Daoy (cell line): ENCODE results near the gene TPK1. TPM values are rescaled to one million over a fixed set of nuclear protein-coding genes. Genes with fewer than 3 reads are reported as not detected.

Experiments used
- DNase-seq: peaks from one replicate; pipeline ENCODE4 v3.0.0-alpha.2; 2015; ENCODE audit warnings: low read depth
- total RNA-seq: library from RNA; depleted of rRNA; stranded (reverse); fragments of >200 nt; shearing (Covaris generic); gene quantifications from 2 replicates; pipeline ENCODE4 v1.2.3, GENCODE V29; 2014

Gene TPK1
- total RNA-seq, 1 experiment from 2014 or later = 9.0 TPM

DNA sequence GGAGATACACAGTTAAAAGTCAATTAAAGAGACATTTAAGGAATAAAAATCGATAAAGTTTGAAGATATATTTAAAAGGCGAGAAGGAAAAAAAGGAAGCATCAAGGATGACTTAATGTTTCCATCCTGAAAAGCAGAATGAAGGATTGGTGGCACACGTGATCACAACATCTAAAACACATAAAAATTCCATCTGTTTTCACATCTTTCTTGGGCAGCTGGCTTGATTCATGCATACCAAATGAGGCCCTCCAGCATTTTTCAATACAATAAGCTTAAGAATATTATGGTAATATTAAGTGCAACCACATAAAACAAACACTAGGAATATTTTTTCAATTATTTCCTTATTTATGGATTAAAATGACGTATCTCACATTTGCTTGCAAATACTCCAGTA lies 112.6 kb downstream of the TPK1 start:
- DNase-seq = no peak

DNA sequence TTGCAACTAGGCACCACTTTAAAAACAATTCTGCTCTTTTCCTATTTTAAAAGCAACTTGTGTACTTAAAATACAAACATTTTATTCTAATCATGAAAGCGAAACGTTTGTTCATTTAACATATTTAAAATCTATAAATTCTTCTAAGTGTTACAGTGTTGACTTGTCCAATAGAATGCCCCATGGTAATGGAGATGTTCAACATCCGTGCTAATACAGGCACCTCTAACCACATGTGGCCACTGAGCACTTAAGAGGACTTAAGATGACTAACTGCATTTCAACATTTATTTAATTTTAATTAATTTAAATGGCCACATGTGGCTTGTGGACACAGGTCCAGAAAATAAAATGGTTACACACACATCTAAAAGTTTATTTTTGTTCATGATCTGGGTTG lies 115.1 kb downstream of the TPK1 start:
- DNase-seq = peak; percentile 41

DNA sequence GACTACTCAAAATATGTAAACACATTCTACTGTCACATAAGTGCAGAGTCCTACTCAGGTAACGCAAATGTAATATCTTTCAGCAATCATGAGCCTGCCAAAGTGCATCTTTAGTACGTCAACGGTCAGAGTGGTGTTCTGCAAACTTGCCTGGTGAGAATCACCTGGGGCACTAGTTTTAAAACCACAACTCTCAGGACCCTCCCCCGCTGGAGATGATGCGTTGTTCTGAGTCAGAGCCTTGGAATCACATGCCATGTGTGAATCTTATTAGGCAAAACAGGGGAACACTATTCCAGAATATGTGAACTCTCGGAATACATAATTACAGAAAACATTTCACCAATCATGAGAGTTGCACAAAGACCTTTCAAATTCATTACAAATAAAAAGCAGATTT lies 115.7 kb downstream of the TPK1 start:
- DNase-seq = peak; percentile 85

DNA sequence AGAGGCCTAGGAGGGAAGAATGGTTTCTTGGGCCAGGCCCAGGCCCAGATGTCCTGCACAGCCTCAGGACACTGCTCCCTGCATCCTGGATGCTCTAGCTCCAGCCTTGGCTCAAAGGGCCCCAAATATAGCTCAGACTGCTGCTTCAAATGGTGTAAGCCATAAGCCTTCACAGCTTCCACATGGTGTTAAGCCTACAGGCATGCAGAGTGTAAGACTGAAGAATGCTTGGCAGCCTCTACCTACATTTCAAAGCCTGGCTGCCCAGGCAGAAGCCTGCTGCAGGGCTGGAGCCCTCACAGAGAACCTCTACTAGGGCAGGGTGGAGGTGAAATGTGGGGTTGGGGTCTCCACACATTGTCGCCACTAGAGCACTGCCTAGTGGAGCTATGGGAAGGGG lies 118.1 kb downstream of the TPK1 start:
- no peak for DNase-seq

DNA sequence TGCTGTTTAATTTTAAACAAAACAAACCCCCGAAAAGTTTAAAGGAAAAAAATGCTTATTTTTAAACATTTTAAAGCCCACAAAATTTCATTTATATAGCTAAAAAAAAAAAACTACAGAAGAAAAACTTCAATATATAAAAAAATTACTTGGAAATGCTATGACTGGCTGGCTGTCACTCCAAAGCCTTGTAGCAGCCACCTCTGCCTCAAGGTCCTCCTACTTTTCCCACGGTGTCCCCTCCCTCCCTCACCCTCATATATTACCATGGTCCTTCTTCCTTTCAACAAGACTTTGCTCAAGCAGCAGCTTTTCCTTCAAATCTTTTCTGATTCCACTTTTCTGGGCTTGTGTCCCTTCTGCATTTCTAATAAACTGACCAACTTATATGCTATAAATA lies 122.0 kb downstream of the TPK1 start:
- DNase-seq = peak; percentile 43

DNA sequence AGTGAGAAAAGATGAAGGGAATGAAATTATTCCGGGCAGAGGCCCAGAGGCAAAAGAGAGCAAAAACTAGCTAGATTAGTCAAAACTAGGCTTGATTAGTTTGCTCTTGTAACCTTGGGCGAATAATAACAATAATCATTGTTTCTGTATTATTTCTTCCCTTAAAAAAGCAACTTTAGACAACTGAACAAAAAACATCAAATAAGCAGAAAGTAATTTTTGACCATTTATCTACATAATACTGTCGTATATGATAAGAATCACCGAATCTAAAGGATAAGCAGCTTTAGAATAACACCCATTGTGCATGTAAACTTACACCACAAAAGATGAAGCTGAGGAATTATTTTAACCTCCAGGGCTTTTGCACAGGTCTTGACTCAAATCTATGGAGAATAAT lies 125.1 kb downstream of the TPK1 start:
- no peak for DNase-seq

DNA sequence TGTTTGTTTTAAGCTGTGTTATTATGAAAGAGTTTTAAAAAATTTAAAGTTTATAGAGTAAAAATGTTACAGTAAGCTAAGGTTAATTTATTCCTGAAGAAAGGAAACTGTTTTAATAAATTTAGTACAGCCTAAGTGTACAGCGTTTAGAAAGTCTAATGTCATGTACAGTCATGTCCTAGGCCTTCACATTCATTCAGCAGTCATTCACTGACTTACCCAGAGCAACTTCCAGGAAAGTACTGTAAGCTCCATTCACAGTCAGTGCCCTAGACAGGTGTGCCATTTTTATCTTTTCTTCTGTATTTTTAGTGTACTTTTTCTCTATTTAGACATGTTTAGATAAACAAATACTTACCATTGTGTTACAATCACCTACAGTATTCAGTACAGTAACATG lies 126.8 kb downstream of the TPK1 start:
- DNase-seq = no peak

DNA sequence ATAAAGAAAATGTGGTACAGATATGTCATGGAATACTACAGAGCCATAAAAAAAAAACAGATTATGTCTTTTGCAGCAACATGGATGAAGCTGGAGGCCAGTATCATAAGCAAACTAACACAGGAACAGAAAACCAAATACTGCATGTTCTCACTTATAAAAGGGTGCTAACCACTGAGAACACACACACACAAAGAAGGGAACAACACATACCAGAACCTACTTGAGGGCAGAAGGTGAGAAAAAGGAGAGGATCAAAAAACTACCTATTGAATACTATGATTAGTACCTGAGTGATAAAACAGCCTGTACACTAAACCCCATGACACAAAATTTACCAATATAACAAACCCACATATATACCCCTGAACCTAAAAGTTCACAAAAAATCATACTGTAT lies 144.6 kb downstream of the TPK1 start:
- no peak for DNase-seq

DNA sequence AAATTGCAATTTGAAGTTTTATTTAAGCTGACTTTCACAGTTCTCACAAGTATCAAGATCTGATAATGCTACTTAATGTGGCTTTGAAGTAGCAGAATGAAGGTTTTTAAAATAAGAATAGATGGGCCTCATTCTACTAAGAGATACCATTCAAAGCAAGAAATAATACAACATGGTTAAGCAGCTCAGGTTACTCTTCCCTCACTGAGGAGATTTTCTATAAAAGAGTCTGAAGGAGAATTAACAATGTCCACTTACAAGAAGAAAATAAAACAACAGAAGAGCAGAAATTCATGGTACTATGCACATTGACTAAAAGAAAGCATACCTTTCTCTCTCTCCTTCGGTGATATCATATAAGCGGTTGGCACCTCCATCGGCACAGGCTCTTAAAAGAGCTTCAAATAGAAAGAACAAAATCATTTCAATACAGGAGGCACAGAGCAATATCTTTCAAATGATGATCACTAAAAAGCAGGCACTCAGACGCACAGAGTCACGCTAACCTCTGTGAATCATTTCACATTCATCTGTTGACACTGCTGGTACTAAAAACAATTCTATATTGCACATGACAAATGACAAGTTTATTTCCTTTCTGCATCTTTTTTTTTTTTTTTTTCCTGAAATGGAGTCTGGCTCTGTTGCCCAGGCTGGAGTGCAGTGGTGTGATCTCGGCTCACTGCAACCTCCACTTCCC lies 153.1 kb downstream of the TPK1 start:
- DNase-seq = no peak

DNA sequence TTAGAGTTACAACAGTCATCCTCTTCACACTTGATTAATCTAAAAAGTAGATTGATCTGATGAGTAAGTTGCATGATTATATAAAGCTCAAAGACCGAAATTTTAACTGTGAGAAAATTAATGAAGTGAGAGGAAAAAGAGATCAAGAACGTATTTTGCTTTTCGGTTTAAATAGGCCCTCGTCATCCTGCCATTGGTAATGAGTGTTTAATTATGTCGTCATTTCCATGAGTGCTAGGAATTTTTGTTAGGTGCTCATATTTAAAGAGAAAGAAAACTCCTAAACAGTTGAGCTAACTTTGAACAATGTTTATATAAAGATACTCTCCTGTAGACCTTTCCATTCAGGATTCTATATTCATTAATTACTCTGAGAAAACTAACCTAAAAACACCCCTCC lies 159.4 kb downstream of the TPK1 start:
- no peak for DNase-seq

DNA sequence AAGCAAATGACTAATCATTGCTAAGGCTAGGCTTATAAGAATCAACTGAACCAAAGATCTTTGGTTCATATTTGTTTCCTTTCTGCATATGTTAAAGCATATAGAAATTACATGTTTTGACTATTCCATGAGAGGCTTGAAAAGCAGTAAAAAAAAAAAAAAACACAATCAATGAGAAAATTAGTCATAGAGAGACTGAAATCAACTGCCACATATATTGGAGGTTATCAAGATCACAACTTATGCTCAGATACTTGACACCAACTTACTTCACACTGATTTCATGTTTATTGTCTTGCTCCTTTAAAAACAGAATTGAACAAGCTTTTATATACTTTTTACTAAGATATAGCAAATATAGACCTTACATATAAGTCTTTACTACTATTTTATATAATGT lies 161.3 kb downstream of the TPK1 start:
- DNase-seq = no peak

DNA sequence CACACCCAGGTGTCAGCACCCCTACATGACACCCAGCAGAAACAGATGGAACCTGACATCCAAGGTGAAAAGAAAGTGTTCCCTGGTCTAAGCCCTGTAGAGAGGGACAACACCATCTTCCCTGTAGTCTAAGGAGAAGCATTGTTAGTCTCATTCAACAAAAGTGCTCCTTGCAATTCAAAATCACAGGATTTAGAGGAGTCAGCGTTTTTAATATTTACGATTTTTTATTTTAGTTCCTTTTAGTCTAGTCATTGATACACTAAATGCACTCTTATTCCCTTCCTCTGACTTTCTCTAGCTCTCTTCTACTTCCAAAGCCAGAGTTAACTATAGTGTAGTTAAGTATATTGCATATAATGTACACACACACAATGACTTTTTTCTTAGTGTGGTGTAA lies 163.0 kb downstream of the TPK1 start:
- DNase-seq = no peak

DNA sequence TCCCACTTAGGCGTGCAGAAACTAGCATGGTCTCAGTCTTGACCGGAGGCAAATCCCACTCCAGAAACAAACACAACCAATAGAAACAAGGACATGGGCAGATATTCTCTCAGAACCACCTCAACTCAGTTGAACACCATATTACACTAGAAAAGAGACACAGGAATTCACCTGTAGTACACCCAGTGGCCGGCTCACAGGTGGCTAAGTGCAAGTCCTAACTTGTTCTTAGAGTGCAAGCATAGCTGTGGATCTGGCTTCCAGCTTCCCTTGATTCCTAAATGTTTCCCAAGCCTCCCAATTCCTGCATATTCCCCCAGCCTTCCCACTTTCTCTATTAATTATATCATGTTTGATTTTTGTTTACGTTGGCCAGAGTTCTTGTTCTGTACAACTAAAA lies 164.4 kb downstream of the TPK1 start:
- DNase-seq = no peak

DNA sequence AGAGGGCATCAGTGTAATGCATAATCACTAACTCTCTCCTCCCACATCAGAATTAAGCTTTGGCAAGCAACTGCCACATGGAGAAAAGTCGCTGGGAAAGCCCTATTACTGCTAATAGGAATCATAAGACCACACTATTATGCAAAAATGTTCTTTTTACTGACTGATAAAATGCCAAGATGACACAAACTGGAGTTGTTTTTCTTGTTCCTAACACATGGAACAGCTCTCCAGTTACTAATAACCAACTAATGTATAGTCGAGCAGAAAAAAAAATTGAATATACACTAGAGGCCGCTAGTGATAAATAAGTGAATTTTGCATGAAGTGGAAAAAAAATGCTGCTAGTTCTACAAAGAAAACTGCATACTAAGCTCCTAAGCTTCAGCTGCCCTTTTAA lies 165.6 kb downstream of the TPK1 start:
- no peak for DNase-seq

DNA sequence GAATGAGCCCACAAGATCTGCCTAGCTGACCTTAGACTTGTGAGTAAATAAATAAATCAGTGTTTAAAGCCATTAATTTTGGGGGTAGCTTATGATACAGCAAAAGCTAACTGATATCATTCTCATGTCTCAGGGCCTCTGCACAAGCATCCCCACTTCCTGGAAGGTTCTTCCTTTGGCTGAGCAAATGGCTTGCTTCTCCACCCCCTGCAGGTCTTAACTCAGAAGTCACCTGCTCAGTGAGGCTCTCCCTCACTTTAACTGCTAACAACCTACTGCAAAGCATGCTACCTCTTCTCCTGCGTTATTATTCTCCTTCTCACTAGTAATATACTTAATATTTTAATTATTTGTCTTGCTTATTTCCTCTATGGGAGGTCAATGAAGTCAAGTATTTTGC lies 167.3 kb downstream of the TPK1 start:
- no peak for DNase-seq

DNA sequence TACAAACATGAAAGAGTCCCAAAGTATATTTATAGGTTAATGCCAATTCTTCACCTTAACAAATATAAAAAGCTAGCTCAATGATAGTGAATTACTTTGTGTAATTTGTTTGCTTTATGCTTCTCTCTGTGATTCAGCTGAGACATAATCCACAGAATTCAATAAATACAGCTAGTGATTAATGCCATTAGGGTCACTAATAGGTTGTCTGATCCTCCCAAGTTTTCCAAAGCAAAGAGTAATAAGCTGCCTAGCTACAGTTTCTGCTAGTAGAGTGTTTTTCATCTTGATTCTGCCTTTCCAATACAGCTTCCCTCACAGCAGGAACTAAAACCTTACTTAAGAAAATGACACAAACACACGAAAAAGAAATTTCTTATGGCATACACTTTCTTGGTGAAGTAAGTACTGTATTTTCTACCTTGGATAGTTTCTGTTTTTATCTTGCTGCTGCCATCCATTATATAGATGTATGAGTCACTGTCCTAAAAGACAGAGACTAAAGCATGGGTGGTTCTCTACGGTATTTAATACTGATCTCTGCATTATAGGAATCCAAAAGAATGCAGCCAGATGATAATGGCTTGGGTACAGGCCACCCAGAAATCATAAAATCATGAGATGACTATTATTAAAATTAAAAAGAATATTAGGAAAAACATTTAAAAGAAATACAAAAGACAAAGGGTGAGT lies 170.0 kb downstream of the TPK1 start:
- DNase-seq = no peak

DNA sequence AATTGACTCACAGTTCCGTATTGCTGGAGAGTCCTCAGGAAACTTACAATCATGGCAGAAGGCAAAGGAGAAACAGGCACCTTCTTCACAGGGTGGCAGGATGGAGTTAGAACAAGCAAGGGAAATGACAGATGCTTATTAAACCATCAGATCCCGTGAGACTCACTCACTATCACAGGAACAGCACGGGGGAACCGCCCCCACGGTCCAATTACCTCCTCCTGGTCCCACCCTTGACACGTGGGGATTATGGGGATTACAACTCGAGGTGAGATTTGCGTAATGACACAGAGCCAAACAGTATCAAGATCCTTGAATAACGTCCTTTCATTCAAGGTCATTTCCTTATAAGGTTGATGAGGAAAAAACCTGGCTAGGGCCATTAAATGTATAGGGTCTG lies 176.6 kb downstream of the TPK1 start:
- no peak for DNase-seq

DNA sequence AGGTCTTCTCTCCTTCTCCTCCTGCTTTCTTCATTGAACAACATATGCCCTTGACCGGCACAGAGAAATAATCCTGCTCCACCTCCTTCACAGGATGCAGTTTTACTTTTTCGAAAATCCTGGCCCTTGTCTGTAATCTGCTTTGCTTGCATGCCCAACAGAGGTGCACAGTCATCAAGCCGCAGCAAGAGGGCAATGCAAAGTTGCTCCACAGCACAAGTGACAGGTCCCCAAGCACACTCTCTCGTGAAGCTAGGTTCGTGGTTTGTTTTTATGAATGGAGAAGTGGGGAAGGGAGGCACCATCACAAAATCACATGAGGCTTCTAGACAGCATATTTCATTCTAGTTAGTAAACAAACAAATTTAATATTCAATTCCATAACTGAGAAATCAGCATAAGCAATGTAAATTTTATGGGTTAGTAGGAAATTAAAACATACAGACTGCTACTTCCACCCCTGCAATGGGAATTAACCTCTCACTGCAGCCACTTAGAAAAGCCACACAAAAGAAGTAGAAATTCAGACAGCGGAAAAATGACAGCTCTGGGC lies 178.8 kb downstream of the TPK1 start:
- DNase-seq = no peak

DNA sequence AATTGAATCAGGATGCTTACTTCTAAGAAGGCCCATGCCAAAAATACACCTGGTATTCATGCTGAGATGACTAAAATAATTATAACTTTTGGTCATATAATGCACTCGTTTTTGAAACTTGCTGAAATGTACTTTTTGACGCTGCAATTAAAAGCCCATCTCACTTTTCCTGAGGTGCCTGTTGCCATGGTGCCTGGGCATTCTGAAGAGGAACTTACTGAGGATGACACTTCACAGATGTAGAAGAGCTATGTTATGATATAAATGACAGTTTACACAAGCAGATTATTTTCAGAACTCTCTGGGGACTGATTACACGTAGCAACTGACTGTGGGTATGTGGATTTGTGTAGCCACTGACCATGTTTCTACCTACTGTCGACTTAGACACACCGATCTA lies 182.4 kb downstream of the TPK1 start:
- no peak for DNase-seq

DNA sequence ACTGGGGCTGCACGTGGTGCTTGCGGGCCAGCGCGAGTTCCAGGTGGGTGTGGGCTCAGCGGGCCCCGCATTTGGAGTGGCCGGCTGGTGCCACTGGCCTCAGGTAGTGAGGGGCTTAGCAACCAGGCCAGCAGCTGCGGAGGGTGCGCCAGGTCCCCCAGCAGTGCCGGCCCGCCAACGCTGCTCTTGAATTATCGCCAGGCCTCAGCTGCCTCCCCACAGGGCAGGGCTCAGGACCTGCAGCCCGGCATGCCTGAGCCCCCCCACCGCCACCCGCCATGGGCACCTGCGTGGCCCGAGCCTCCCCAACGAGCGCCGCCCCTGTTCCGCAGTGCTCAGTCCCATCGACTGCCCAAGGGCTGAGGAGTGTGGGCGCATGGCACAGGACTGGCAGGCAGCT lies 185.4 kb downstream of the TPK1 start:
- no peak for DNase-seq

DNA sequence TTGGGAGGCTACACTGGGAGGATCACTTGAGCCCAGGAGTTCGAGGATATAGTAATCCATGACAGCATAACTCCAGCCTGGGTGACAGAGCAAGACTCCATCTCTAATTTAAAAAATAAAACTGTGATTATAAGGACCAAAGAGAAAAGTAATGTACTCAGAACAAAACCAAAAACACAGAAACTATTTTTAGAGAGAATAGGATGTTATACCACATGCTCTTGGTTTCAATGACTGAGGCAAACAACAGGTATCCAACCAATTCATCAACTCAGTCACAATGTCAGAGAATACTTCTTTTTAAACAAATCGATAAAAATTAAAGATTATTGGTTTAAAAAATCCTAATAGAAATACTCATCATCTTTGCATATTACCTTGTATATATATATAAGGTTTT lies 186.7 kb downstream of the TPK1 start:
- no peak for DNase-seq

DNA sequence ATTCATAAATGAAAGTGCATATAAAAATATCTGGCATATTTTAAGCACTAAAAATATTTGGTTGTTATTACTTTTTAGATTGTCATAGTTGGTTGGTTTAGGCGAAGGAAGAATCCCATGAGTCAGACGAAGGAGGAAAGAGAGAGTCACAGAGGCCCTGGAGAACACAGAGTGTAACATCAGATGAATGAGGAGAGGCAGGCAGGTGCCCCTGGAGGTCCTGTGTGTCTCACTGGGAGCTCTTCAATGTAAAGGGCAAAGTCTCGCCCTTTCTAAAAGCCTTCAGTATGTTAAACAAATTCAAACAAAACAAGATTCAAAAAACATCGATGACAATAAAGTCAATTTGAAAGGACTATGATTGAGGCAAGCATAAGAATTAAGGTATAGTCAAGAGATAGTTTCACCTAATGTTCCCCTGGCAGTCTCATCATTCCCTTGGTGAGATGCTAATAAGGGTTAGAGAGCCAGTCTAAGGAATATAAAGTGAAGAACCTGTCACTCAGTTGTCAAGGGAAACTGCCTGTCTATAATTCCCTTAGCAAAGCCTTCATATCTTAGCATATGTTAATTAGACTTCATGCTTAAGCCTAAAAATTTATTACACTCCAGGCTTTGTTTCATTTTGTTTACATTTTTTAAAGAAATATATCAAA lies 194.3 kb downstream of the TPK1 start:
- DNase-seq = no peak

DNA sequence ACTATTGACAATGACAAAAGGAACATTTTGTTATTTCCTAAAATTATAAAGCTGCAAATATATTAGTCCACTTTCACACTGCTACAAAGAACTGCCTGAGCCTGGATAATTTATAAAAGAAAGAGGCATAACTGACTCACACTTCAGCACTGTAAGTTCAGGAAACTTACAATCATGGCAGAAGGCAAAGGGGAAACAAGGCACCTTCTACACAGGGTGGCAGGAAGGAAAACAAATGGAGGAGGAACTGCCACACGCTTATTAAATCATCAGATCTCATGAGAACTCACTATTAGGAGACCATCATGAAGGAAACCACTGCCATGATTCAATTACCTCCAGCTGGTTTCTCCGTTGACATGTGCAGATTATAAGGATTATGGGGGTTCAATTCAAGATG lies 203.1 kb downstream of the TPK1 start:
- no peak for DNase-seq
